ENCODE data around the gene TBC1D22B.

The TBC1D22B gene

DNA sequence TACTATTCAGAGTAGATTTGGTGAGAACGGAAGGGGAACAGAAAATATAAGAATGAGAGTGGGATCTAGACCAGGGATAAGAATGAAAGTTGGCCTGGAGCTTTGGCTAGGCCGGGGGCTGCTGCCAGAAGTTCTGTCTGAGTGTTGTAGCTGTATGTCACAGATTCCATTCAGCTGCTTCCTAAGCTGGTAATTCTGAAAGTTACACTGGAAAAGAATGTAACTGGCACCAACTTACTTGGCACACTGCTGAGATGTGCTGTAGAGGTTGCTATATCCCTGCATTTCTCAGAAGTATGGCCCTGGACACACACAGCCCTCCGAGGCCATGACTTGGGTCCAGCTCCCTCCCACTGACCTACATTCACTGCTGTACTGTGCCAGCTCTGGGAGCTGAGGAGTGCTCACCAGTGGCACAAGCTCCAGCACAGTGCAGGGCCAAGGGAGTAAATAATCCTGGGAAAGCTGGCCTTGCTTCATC, 26.1 kb downstream of the TBC1D22B start:
- no peak for DNase-seq (ENCODE audit: low spot score)
- TF ChIP-seq, protein P1, sequence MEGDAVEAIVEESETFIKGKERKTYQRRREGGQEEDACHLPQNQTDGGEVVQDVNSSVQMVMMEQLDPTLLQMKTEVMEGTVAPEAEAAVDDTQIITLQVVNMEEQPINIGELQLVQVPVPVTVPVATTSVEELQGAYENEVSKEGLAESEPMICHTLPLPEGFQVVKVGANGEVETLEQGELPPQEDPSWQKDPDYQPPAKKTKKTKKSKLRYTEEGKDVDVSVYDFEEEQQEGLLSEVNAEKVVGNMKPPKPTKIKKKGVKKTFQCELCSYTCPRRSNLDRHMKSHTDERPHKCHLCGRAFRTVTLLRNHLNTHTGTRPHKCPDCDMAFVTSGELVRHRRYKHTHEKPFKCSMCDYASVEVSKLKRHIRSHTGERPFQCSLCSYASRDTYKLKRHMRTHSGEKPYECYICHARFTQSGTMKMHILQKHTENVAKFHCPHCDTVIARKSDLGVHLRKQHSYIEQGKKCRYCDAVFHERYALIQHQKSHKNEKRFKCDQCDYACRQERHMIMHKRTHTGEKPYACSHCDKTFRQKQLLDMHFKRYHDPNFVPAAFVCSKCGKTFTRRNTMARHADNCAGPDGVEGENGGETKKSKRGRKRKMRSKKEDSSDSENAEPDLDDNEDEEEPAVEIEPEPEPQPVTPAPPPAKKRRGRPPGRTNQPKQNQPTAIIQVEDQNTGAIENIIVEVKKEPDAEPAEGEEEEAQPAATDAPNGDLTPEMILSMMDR (IDR thresholded peaks at IDR 0.05; ENCODE audit: extremely low read depth, insufficient read depth, missing control alignments): no peak
- in situ Hi-C loops (cut with MboI; ENCODE audit: low pct_unique_long_range_greater_than_20kb, low sequenced_read_pairs, unreplicated experiment): no loop called here

DNA sequence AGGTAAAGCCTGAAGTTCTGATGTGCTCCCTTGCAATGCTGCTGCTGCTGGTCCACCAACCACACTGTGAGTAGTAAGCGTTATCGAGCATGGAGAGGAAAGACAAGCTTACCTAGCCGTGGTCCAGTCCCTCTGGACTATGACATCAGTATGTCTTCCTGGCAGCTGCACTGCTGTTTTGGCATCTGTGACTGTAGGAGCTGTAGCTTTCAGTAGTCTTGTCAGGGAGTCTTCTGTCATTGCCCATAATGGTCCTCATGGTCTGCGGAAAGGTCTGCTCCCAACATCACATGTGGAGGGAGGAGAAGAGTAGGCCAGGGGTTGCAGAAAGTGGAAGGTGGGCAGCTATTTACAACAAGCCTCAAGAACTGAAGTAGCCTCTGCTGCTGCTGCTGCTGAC, 27.2 kb downstream of the TBC1D22B start:
- in situ Hi-C loops (cut with MboI; ENCODE audit: low pct_unique_long_range_greater_than_20kb, low sequenced_read_pairs, unreplicated experiment): no loop called here
- TF ChIP-seq, protein P1 (IDR thresholded peaks at IDR 0.05; ENCODE audit: extremely low read depth, insufficient read depth, missing control alignments): no peak

DNA sequence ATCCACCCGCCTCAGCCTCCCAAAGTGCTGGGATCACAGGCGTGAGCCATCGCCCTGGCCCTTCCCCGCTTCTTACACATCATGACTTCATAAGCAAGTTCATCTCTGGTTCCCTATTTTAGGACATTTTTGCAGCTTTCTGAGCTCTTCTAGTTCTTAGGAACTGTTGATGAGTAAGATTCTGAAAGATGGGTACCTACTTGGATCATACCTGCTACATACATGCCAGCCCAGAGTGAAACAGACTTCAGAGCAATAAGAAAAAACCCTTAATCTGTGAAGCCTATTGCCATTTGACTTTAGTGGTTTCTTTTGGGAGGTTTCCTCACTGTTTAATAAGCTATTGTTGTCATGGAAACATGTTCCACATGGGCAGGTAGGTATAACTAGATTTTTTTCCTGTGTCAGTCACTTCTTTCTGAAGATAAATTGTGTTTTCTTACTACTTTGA, 28.3 kb downstream of the TBC1D22B start:
- TF ChIP-seq, protein P1 (IDR thresholded peaks at IDR 0.05; ENCODE audit: extremely low read depth, insufficient read depth, missing control alignments): no peak
- peak; percentile 42 for DNase-seq (ENCODE audit: low spot score)
- in situ Hi-C loops (cut with MboI; ENCODE audit: low pct_unique_long_range_greater_than_20kb, low sequenced_read_pairs, unreplicated experiment): no loop called here

More for the DNA sequence above, 27.2 kb downstream of the TBC1D22B start:
- DNase-seq (ENCODE audit: low spot score): no peak

DNA sequence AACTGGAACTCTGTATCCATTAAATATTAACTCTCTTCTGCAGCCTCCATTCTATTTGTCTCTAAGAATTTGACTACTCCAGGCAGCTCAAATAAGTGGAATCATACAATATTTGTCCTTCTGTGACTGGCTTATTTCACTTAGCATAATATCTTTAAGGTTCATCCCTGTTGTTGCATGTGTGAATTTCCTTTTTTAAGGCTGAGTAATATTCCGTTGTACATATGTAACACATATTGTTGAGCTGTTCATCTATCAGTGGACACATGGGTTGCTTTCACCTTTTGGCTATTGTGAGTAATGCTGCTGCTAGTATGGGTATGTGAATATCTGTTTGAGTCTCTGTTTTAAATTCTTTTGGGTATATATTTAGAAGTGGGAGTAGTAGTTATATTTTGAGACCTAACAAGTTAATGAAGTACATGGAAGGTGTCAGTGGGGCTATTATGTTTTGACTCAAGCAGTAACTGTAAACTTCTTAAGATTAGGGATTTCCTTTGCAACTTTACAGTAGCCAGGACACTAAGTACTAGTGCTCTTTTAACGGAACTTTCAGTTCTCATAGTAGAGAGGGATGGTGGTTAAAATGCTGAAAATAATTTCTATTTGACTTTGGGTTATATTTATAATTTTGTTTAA, 30.1 kb downstream of the TBC1D22B start:
- DNase-seq (ENCODE audit: low spot score): peak; percentile 42
- TF ChIP-seq, protein P1 (IDR thresholded peaks at IDR 0.05; ENCODE audit: extremely low read depth, insufficient read depth, missing control alignments): no peak
- in situ Hi-C loops (cut with MboI; ENCODE audit: low pct_unique_long_range_greater_than_20kb, low sequenced_read_pairs, unreplicated experiment): no loop called here

DNA sequence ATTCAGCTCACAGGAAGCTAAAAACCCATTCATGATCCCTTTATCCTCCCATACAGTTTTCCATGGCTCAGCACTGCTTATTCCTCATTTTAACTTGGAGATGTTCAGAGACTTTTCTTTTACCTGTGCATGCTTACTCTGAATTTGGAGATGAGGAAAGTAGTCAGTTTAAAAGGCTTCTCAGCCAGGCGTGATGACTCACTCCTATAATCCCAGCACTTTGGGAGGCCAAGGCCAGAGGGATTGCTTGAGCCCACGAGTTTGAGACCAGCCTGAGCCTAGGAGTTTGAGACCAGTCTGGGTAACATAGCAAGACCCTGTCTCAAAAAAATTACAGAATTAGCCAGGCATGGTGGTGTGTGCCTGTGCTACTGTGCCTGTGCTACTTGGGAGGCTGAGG, 30.7 kb downstream of the TBC1D22B start:
- TF ChIP-seq, protein P1 (IDR thresholded peaks at IDR 0.05; ENCODE audit: extremely low read depth, insufficient read depth, missing control alignments): no peak
- no peak for DNase-seq (ENCODE audit: low spot score)
- in situ Hi-C loops (cut with MboI; ENCODE audit: low pct_unique_long_range_greater_than_20kb, low sequenced_read_pairs, unreplicated experiment): no loop called here

DNA sequence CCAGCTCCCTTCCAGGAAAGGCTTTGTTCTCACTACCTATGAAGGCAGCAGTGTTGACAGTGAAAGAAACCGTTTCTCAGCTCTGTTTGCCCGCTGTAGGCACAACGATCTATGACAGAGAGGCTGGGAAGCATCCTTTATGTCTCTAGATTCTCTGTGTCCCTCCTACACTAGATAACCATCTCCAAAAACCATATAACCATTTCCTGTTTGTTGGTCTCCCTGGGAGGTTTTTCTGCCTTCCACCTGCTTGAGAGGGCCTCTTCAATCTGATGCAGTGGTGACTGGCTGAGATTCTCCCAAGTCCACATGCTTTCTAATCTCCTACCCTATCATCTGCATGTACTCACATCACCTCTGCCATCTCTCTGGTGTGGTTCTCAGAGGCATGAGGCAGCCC, 32.4 kb downstream of the TBC1D22B start:
- in situ Hi-C loops (cut with MboI; ENCODE audit: low pct_unique_long_range_greater_than_20kb, low sequenced_read_pairs, unreplicated experiment): no loop called here
- DNase-seq (ENCODE audit: low spot score): no peak
- TF ChIP-seq, protein P1 (IDR thresholded peaks at IDR 0.05; ENCODE audit: extremely low read depth, insufficient read depth, missing control alignments): no peak
